Karpas-422 (cell line): ENCODE measurements around the gene GSTM5. TPM values are rescaled to one million over a fixed set of nuclear protein-coding genes. Genes with fewer than 3 reads are reported as not detected.
"Not testable (repeated sequence)": the region's sequence is repeated elsewhere in the genome, so short reads cannot be mapped to it uniquely, and the experiment has no call there.

Experiments used
- DNase-seq: peaks from one replicate; pipeline ENCODE4 v3.0.0-alpha.2; 2015
- H2AFZ ChIP-seq: fragments of 200-600 bp; sonication (generic); 2 replicates; pipeline ENCODE4 v1.6.1; 2014; ENCODE audit warnings: antibody characterized with exemption, low read length, mixed read lengths
- H3K27ac ChIP-seq: fragments of 200-600 bp; sonication (generic); 2 replicates; pipeline ENCODE4 v1.5.1; 2014; ENCODE audit warnings: mild to moderate bottlenecking, low read length, moderate library complexity
- H3K27me3 ChIP-seq: fragments of 200-600 bp; sonication (generic); 2 replicates; pipeline ENCODE4 v1.6.1; 2014; ENCODE audit warnings: low read length, mixed read lengths
- H3K36me3 ChIP-seq: fragments of 200-600 bp; sonication (generic); 2 replicates; pipeline ENCODE4 v1.6.1; 2014; ENCODE audit warnings: low read length, mixed read lengths; ENCODE audit not compliant: insufficient read depth
- H3K4me1 ChIP-seq: fragments of 200-600 bp; sonication (generic); 2 replicates; pipeline ENCODE4 v1.6.1; 2014; ENCODE audit warnings: mild to moderate bottlenecking, low read length, mixed read lengths
- H3K4me2 ChIP-seq: fragments of 200-600 bp; sonication (generic); 2 replicates; pipeline ENCODE4 v1.6.1; 2014; ENCODE audit warnings: low read length, low read depth, mild to moderate bottlenecking; ENCODE audit not compliant: poor library complexity, severe bottlenecking
- H3K4me3 ChIP-seq: fragments of 200-600 bp; sonication (generic); 2 replicates; pipeline ENCODE4 v1.5.1; 2014; ENCODE audit warnings: mild to moderate bottlenecking, antibody characterized with exemption, low read length, mixed read lengths
- H3K79me2 ChIP-seq: fragments of 200-600 bp; sonication (generic); 2 replicates; pipeline ENCODE4 v1.6.1; 2014; ENCODE audit warnings: mild to moderate bottlenecking, low read length, mixed read lengths
- H3K9ac ChIP-seq: fragments of 200-600 bp; sonication (generic); 2 replicates; pipeline ENCODE4 v1.6.0; 2014; ENCODE audit warnings: low read length
- H3K9me2 ChIP-seq: fragments of 200-600 bp; sonication (generic), shearing (Covaris generic); replicated peaks from 2 replicates; pipeline ENCODE4 v1.6.0; 2014; ENCODE audit warnings: mild to moderate bottlenecking, low read length, moderate library complexity; ENCODE audit not compliant: insufficient read depth
- H3K9me3 ChIP-seq: fragments of 300-700, 200-600 bp; sonication (generic); 2 replicates; pipeline ENCODE4 v1.6.1; 2014; ENCODE audit warnings: low read length, mixed read lengths
- H4K20me1 ChIP-seq: fragments of 200-600 bp; sonication (generic); 2 replicates; pipeline ENCODE4 v1.6.1; 2014; ENCODE audit warnings: mild to moderate bottlenecking, antibody characterized with exemption, low read length, low read depth; ENCODE audit not compliant: insufficient read depth
- total RNA-seq: library from RNA; depleted of rRNA; stranded (reverse); fragments of >200 nt; shearing (Covaris generic); gene quantifications from 2 replicates; pipeline ENCODE4 v1.2.3, GENCODE V29; 2014; ENCODE audit warnings: low replicate concordance

GSTM5 gene
- total RNA-seq, 1 experiment from 2014 or later, result not detected

DNA sequence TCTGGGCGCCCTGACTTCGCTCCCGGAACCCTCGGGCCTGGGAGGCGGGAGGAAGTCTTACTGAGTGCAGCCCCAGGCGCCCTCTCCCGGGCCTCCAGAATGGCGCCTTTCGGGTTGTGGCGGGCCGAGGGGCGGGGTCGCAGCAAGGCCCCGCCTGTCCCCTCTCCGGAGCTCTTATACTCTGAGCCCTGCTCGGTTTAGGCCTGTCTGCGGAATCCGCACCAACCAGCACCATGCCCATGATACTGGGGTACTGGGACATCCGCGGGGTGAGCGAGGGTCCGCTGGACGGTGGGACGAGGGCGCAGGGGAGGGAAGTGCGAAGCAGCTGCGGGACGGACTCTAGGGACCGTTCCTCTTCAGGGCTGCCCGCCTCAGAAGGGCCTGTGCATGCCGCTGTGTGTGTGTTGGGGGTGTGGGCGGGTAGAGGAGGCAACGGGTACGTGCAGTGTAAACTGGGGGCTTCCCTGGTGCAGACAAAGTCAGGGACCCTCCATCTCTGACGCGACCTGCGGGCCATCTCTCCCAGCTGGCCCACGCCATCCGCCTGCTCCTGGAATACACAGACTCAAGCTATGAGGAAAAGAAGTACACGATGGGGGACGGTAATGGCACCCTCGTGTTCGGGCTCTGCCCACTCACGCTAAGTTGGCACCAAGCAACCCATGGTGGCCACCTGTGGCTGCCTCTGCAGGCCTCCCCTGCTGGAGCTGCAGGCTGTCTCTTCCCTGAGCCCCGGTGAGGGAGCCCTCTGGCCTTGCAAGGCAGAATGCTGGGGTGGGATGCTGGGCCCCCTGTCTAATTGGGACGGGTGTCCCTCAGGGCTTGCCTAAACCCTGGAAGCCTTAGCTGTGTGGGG lies 24.2 kb upstream of the GSTM5 start, which contains the start of gene GSTM1:
GSTM1 (plus strand) TSS at position 177 of the 859 bp plus-strand sequence; CDS start at position 234, 57 bp downstream.
- H3K9me2 ChIP-seq, result no peaks in the 10 kb centered on the region
- peak within 1 kb of the TSS; percentile 73 for H3K9ac ChIP-seq
- no peak within 1 kb of the TSS for H3K27ac ChIP-seq
- no peaks in the 10 kb centered on the region for H3K36me3 ChIP-seq
- H3K4me1 ChIP-seq, result peaks cover 4% of the 10 kb centered on the region; the same call in 1 of the 2 replicates
- no peaks in the 10 kb centered on the region for H3K79me2 ChIP-seq
- H3K27me3 ChIP-seq, result no peaks in the 10 kb centered on the region
- peak within 1 kb of the TSS; percentile 89 for H2AFZ ChIP-seq
- peak; percentile 82 for DNase-seq
- H3K9me3 ChIP-seq, result no peaks in the 10 kb centered on the region
- H3K4me2 ChIP-seq, result peak within 1 kb of the TSS; percentile 62
- H3K4me3 ChIP-seq, result peak within 1 kb of the TSS; percentile 63
- no peaks in the 10 kb centered on the region for H4K20me1 ChIP-seq

DNA sequence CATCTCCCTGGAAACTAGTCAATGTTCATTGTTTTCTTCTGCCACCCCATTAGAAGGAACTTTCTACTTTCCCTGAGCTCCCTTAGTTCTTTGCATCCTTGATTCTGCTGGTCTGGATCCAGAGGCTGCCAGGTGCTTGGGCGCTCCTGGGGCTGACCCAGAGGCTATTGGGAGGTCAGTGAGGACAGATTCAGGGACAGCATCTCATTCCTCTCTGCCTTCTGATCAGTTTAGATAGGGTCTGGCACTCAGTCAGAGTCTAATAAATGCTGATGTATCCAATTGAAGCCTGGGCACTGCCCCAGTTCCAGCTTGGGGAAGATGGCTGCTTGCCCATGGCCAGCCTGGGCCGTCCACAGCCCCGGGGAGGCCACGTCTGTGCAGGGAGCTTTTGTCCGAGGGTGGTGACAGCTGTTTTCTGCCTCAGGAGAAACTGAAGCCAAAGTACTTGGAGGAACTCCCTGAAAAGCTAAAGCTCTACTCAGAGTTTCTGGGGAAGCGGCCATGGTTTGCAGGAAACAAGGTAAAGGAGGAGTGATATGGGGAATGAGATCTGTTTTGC lies 22.1 kb upstream of the GSTM5 start:
- no peaks in the 10 kb centered on the region for H3K79me2 ChIP-seq
- no peak overlapping the region for H3K4me3 ChIP-seq
- no peak for DNase-seq

DNA sequence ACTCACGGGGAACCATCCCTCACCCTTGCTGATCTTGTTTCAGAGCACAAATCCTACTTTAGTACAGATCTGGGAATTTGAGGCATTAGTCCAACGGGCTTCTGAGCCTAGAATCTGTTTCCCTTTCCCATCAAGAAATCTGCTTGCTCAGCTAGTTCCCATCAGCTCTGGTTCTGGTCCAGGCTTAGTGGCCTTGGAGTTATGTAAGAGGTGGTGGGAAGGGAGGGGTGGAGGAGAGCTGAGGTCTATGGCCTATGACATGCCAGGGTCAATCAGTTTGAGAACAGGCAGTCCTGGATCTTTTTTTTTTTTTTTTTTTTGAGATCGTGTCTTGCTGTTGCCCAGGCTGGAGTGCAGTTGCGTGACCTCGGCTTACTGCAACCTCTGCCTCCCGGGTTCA lies 20.3 kb upstream of the GSTM5 start:
- H3K27ac ChIP-seq, result no peak overlapping the region

More for the DNA sequence above, 22.1 kb upstream of the GSTM5 start:
- H3K4me1 ChIP-seq, result peaks cover 4% of the 10 kb centered on the region; the same call in 1 of the 2 replicates
- H2AFZ ChIP-seq, result no peak overlapping the region
- no peaks in the 10 kb centered on the region for H3K36me3 ChIP-seq
- no peaks in the 10 kb centered on the region for H3K27me3 ChIP-seq
- H3K4me2 ChIP-seq, result no peak overlapping the region
- no peak overlapping the region for H3K9ac ChIP-seq
- no peaks in the 10 kb centered on the region for H4K20me1 ChIP-seq
- no peak overlapping the region for H3K27ac ChIP-seq
- no peaks in the 10 kb centered on the region for H3K9me2 ChIP-seq
- no peaks in the 10 kb centered on the region for H3K9me3 ChIP-seq

GRCh38 chr1:109694400-109694799 lies 17.7 kb upstream of the GSTM5 start:
- not testable (repeated sequence) for H3K9ac ChIP-seq, DNase-seq, H4K20me1 ChIP-seq

More for the DNA sequence above, 20.3 kb upstream of the GSTM5 start:
- Histone ChIP-seq H2AFZ (no peak overlapping the region), H3K4me2 (no peak overlapping the region), H3K36me3 (no peaks in the 10 kb centered on the region), H3K4me1 (peaks cover 4% of the 10 kb centered on the region; the same call in 1 of the 2 replicates), H3K9ac (no peak overlapping the region), H3K4me3 (no peak overlapping the region), H3K9me3 (no peaks in the 10 kb centered on the region), H3K27me3 (no peaks in the 10 kb centered on the region), H4K20me1 (no peaks in the 10 kb centered on the region), H3K9me2 (no peaks in the 10 kb centered on the region), H3K79me2 (no peaks in the 10 kb centered on the region)
- no peak for DNase-seq

DNA sequence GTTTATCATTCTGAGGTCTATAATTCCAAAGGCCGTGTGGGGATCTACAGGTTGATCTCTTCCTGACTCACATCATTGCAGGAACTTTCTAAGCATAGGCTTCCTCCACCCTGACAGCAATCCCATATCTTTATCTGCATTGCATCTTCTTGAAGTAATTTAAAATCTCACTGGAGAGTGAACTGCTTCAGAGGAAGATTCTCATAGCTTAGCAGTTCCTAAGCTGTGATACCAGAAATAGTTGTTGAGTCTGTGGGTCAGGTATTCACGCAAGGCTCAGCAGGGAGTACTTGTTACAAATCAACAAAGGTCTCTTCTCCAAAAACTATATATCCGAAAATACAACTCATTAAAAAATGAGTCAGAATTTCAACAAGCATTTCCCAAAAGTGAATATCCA lies 16.9 kb upstream of the GSTM5 start:
- H3K27me3 ChIP-seq, H3K4me1 ChIP-seq, H2AFZ ChIP-seq, H3K4me2 ChIP-seq, H3K79me2 ChIP-seq, H3K9me3 ChIP-seq, H3K27ac ChIP-seq, H3K36me3 ChIP-seq, DNase-seq, H3K9ac ChIP-seq, H3K4me3 ChIP-seq, H4K20me1 ChIP-seq, H3K9me2 ChIP-seq: not testable (repeated sequence)

More at GRCh38 chr1:109694400-109694799, 17.7 kb upstream of the GSTM5 start:
- H3K4me3 ChIP-seq, H3K27me3 ChIP-seq, H3K79me2 ChIP-seq, H3K9me3 ChIP-seq, H2AFZ ChIP-seq, H3K27ac ChIP-seq, H3K4me2 ChIP-seq, H3K36me3 ChIP-seq, H3K4me1 ChIP-seq, H3K9me2 ChIP-seq: not testable (repeated sequence)

DNA sequence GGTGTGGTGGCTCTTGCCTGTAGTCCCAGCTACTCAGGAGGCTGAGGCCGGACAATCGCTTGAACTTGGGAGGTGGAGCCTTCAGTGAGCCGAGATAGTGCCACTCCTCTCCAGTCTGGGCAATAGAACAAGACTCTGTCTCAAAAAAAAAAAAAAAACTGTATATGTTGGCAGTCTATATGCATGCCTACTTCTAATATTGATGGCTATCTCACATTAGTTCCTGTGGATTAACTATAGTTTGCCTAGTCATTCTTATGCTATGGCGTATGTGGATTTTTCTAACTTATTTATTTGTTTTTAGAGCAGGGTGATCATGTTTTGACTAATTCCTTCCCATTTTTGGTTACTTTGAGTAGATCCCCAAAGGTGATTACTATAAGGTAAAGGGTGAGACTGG lies 15.0 kb upstream of the GSTM5 start:
- Histone ChIP-seq H3K27me3 (no peaks in the 10 kb centered on the region), H3K79me2 (no peaks in the 10 kb centered on the region), H3K36me3 (no peaks in the 10 kb centered on the region), H3K27ac (no peak overlapping the region), H3K9ac (no peak overlapping the region), H2AFZ (no peak overlapping the region), H4K20me1 (no peaks in the 10 kb centered on the region), H3K9me2 (no peaks in the 10 kb centered on the region), H3K4me1 (no peaks in the 10 kb centered on the region), H3K4me3 (no peak overlapping the region), H3K9me3 (no peaks in the 10 kb centered on the region), H3K4me2 (no peak overlapping the region)
- no peak for DNase-seq

DNA sequence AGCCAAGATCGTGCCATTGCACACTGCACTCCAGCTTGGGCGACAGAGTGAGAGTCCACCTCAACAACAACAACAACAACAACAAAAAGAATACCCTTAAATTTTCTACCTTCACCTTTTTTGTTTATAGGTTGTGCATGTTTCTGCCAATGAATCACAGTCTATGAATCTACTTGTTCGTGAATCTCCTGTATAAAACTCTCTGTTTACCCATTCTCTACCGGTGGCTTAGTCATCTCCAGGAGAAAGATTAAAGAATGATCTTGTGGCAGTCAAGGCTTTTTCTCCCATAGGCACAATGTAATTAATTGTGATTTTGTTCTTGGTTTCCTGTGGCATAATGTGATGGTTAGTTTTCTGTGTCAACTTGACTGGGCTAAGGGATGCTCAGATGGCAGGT lies 14.2 kb upstream of the GSTM5 start:
- not testable (repeated sequence) for H3K9me2 ChIP-seq, H3K27ac ChIP-seq, H3K36me3 ChIP-seq, H2AFZ ChIP-seq, H3K27me3 ChIP-seq, H3K79me2 ChIP-seq, H3K4me1 ChIP-seq, H3K9ac ChIP-seq, H3K9me3 ChIP-seq, H3K4me3 ChIP-seq, DNase-seq, H3K4me2 ChIP-seq, H4K20me1 ChIP-seq

- H2AFZ ChIP-seq, H3K4me2 ChIP-seq, DNase-seq, H3K79me2 ChIP-seq, H3K9me3 ChIP-seq, H3K27ac ChIP-seq, H4K20me1 ChIP-seq, H3K9me2 ChIP-seq, H3K9ac ChIP-seq, H3K4me3 ChIP-seq, H3K4me1 ChIP-seq, H3K27me3 ChIP-seq, H3K36me3 ChIP-seq: not testable (repeated sequence)
Measured at GRCh38 chr1:109702940-109703339, 9.1 kb upstream of the GSTM5 start.
